ENCODE data around the gene TLN1. TPM values are rescaled to one million over a fixed set of nuclear protein-coding genes. Genes with fewer than 3 reads are reported as not detected.

The TLN1 gene
- total RNA-seq, 2 experiments from 2014 or later, result 448 to 450 TPM

DNA sequence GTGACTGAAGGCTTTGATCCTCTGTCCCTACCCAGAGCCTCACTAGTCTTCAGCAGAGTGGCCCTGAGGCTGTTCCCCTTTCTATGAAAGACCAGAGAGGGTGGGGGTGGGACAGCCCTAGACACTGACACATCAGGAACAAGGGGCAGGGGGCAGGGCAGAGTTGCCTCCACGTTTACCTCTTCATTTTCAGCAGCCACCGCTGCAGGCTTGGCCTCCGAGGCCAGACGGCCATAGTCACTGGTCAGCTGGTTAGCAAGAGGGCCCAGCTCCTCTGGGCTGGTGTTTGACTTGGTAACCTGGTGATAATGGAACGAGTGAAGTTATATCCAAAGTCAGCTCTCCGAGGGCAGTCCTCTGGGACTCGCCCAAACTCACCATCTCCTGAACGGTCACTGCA lies 26.6 kb downstream of the TLN1 start:
- Mint-ChIP-seq H3K9me3 (ENCODE audit: insufficient read depth) (no peaks in the 10 kb centered on the region), H3K4me1 (ENCODE audit: low read depth) (no peaks in the 10 kb centered on the region), H3K27me3 (ENCODE audit: low read depth) (no peaks in the 10 kb centered on the region), H3K36me3 (ENCODE audit: low read depth) (peaks cover 67% of the 10 kb centered on the region), H3K27ac (no peak overlapping the region), H3K4me3 (no peak overlapping the region)
- DNase-seq (no peak), ATAC-seq (no peak)
- ChIA-PET CTCF (interaction anchor here (1.5 to 5.2 kb wide), 2 partner anchors 10 to 102 kb away, joined by 4 to 39 read pairs; no protein-coding TSS in a partner anchor), POLR2A (interaction anchor here (1.3 kb wide), 1 partner anchor 58 kb away, joined by 3 read pairs; no protein-coding TSS in a partner anchor)

DNA sequence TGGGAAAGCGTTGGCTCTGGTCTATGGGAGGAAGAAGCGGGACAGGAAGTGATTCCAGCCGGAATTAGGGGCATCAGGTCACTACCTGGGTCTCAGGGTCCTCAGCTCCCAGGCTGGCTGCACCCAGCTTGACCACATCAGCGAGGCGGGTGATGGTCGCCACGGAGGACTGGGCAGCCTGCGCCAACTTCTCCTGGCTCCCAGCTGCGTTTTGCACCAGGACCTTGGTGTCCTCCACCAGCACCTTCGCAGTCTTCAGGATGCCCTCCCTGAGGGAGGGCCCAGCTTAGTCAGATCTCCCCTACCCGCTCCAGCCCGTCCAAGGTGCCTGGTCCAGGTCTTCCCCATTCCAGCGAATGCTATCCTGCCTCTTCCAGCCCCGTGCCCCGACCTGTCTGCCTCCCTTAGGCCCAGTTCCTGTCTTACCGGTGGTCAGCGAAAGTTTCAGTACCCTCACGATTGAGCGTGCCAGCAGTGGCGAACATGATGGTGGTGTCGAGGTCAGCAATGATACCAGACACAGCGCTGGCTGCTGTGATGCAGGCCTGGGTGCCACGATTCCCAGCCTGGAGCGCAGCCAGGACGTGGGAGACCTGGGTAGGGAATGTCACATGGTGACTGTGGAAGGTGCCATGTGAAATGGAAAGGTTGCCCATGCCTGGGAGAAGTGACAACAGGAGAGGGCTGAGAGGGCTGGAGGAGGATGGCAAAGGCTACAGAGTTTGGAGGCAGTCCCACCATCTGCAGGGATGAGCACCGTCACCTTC lies 27.9 kb downstream of the TLN1 start:
- CTCF ChIA-PET, result interaction anchor here (1.2 to 5.2 kb wide), 2 partner anchors 8 to 46 kb away, joined by 3 to 39 read pairs; partner anchors contain the start of gene CCDC107

DNA sequence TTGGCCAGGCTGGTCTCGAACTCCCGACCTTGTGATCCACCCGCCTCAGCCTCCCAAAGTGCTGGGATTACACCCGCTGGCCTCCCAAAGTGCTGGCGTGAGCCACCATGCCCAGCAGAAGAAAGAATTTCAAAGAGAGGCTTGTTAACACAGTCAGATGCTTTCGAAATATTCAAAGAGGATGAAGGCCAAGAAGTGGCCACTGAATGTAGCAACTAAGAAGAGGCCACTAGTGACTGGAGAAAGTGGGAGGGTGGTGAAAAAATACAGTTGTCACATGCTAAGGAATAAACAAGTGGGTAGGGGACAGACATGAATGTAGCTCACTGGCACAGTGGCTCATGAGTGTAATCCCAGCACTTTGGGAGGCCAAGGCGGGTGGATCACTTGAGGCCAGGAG lies 29.3 kb downstream of the TLN1 start:
- H3K27ac Mint-ChIP-seq, result no peak overlapping the region
- no peak overlapping the region for H3K4me3 Mint-ChIP-seq
- ChIA-PET CTCF (no interaction called here), POLR2A (interaction anchor here (0.6 to 1.2 kb wide), 2 partner anchors 8 to 109 kb away, joined by 3 to 4 read pairs; no protein-coding TSS in a partner anchor)
- H3K27me3 Mint-ChIP-seq (ENCODE audit: low read depth), result no peaks in the 10 kb centered on the region
- ATAC-seq (no peak), DNase-seq (no peak)
- peaks cover 47% of the 10 kb centered on the region for H3K36me3 Mint-ChIP-seq (ENCODE audit: low read depth)
- H3K9me3 Mint-ChIP-seq (ENCODE audit: insufficient read depth), result no peaks in the 10 kb centered on the region
- no peaks in the 10 kb centered on the region for H3K4me1 Mint-ChIP-seq (ENCODE audit: low read depth)

More for the DNA sequence above, 27.9 kb downstream of the TLN1 start:
- no peak for DNase-seq
- ATAC-seq, result no peak
- Mint-ChIP-seq H3K4me3 (no peak overlapping the region), H3K9me3 (ENCODE audit: insufficient read depth) (no peaks in the 10 kb centered on the region), H3K27me3 (ENCODE audit: low read depth) (no peaks in the 10 kb centered on the region), H3K36me3 (ENCODE audit: low read depth) (peaks cover 61% of the 10 kb centered on the region), H3K27ac (no peak overlapping the region), H3K4me1 (ENCODE audit: low read depth) (no peaks in the 10 kb centered on the region)
- POLR2A ChIA-PET, result interaction anchor here (0.8 kb wide), 1 partner anchor 800 kb away, joined by 3 read pairs; no protein-coding TSS in a partner anchor

DNA sequence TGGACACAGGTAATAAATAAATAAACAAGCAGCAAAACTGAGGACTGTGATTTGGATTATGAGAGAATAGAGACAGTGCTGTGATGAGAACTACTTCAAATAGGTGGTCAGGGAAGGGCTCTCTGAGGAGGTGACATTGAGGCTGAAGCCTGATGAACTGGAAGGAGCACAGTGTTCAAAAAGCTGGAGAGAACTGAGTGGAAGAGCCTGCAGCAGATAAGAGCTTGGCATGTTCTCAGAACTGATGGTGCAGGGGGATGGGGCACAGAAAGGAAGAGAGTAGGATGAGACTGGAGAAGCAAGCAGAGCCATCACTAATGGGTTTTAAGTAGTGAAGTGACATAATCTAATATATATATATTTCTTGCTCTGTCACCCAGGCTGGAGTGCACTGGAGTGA lies 31.1 kb downstream of the TLN1 start:
- peaks cover 30% of the 10 kb centered on the region for H3K36me3 Mint-ChIP-seq (ENCODE audit: low read depth)
- POLR2A ChIA-PET, result no interaction called here

DNA sequence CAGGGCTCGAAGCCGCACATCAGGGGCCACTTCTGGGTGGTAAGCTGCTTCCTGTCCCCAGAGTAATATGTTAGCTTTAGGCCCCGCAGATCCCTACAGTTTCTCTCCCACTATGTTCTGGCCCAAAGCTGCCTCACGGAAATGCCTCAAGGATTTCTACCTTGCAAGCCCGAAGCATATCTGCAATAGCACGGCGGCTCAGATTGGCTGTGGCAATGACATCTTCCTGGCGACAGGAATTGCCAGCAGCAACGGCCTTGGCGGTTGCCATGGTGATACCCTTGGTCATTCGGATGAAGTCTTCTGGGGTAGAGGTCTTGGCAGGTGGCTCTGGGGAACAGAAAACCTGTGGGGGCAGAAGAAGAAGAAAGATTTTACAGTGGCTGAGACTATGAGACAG lies 32.0 kb downstream of the TLN1 start:
- ChIA-PET CTCF (interaction anchor here (1.0 kb wide), 1 partner anchor 12 kb away, joined by 3 read pairs; no protein-coding TSS in a partner anchor), POLR2A (interaction anchor here (1.4 kb wide), 1 partner anchor 28 kb away, joined by 3 read pairs; no protein-coding TSS in a partner anchor)
- Mint-ChIP-seq H3K27me3 (ENCODE audit: low read depth) (no peaks in the 10 kb centered on the region), H3K27ac (no peak overlapping the region), H3K9me3 (ENCODE audit: insufficient read depth) (no peaks in the 10 kb centered on the region), H3K36me3 (ENCODE audit: low read depth) (peaks cover 28% of the 10 kb centered on the region), H3K4me3 (no peak overlapping the region), H3K4me1 (ENCODE audit: low read depth) (peaks cover 6% of the 10 kb centered on the region)
- no peak for DNase-seq
- ATAC-seq, result no peak

More for the DNA sequence above, 31.1 kb downstream of the TLN1 start:
- H3K4me3 Mint-ChIP-seq, result no peak overlapping the region
- no peaks in the 10 kb centered on the region for H3K9me3 Mint-ChIP-seq (ENCODE audit: insufficient read depth)
- DNase-seq, result no peak
- peaks cover 6% of the 10 kb centered on the region for H3K4me1 Mint-ChIP-seq (ENCODE audit: low read depth)
- no peaks in the 10 kb centered on the region for H3K27me3 Mint-ChIP-seq (ENCODE audit: low read depth)
- H3K27ac Mint-ChIP-seq, result no peak overlapping the region
- CTCF ChIA-PET, result interaction anchor here (1.2 to 1.7 kb wide), 2 partner anchors 10 to 37 kb away, joined by 3 read pairs; no protein-coding TSS in a partner anchor
- no peak for ATAC-seq

DNA sequence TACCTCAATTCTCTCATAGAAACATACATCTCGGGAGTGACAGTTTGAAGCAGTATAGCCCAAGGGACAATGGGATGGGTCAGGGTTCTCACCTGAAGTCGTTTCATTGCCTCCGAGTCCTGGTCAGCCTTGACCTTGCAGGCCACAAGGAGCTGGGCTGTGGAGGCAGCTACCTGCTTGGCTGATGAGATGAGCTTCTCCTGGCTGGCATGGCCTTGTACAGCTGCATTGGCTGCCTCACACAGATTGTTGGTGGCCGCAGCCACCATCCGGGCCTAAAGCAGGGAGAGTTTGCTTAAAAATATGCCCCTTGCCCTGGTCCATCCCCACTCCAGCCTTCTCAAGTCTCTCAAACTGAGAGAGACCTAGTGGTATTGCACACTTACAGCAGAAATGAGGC lies 33.8 kb downstream of the TLN1 start:
- no peaks in the 10 kb centered on the region for H3K9me3 Mint-ChIP-seq (ENCODE audit: insufficient read depth)
- H3K4me1 Mint-ChIP-seq (ENCODE audit: low read depth), result peaks cover 6% of the 10 kb centered on the region
- ATAC-seq, result no peak
- H3K27ac Mint-ChIP-seq, result no peak overlapping the region
- DNase-seq, result no peak
- H3K27me3 Mint-ChIP-seq (ENCODE audit: low read depth), result no peaks in the 10 kb centered on the region
- CTCF ChIA-PET, result interaction anchor here (1.0 to 7.1 kb wide), 9 partner anchors 10 to 93 kb away, joined by 3 to 209 read pairs (median 22); partner anchors contain the start of genes ARHGEF39, CCDC107, CREB3 and RMRP
- POLR2A ChIA-PET, result no interaction called here
- peaks cover 11% of the 10 kb centered on the region for H3K36me3 Mint-ChIP-seq (ENCODE audit: low read depth)
- H3K4me3 Mint-ChIP-seq, result no peak overlapping the region

DNA sequence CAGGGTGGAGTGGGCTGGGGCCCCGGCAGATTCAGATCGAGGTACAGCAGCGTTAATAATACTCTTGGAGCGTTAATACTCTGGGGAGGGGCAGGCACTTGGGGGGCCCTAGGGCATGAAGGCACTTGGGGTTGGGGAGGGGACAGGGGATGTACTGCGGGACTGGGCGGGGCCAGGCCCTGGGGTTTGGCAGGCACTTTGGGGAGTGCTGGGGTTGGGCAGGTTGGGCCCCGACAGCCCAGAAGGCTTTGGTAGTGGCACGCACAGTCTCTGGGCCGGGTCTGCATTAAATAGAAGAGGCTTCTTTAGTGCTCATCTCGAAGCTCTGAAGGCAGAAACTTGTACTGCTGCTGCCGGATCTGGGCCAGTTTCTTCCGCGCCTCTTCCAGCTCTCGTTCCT lies 34.5 kb downstream of the TLN1 start:
- H3K4me1 Mint-ChIP-seq (ENCODE audit: low read depth), result peaks cover 6% of the 10 kb centered on the region
- no peak overlapping the region for H3K4me3 Mint-ChIP-seq
- DNase-seq, result no peak
- peaks cover 5% of the 10 kb centered on the region for H3K36me3 Mint-ChIP-seq (ENCODE audit: low read depth)
- H3K9me3 Mint-ChIP-seq (ENCODE audit: insufficient read depth), result no peaks in the 10 kb centered on the region
- no peak for ATAC-seq
- no peaks in the 10 kb centered on the region for H3K27me3 Mint-ChIP-seq (ENCODE audit: low read depth)
- CTCF ChIA-PET, result interaction anchor here (0.9 to 7.1 kb wide), 19 partner anchors 9 to 205 kb away, joined by 3 to 209 read pairs (median 23); partner anchors contain the start of genes ARHGEF39, CCDC107, CD72 and CREB3
- no peak overlapping the region for H3K27ac Mint-ChIP-seq
- POLR2A ChIA-PET, result interaction anchor here (1.6 kb wide), 1 partner anchor 51 kb away, joined by 5 read pairs; no protein-coding TSS in a partner anchor

DNA sequence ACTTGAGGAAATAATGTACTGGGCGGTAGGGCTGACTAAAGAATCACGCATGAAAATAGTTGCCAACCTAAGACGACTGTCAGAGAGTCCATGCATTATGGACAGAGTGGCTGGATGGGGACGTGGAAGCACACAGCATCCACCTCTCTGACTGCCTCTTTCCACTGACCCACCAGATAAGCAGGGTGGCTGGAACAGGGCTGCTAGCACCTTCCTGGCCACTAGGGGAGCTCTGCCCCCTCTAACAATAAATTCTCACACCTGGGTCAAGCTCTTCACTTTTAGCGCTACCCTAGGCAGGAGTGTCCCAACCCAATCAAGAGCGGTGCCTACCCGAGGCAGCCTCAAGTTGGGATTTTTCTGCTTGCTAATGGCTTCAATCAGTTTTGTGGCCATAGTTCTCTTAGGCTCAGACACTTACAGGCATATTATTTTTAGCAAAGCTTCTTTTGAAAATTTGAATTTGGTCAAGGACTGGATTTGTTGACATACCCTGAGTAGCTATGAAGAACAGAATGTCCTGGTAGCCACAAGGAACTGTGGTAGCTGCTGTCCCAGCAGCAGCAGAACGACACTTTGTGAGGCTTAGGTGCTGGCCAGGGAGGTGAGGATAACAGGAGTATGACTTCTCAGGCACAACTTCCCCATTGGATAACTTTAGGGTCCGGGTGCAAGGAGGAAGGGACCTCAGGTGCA lies 35.3 kb downstream of the TLN1 start:
- ATAC-seq, result peak; percentile 93
- peak overlapping the region; percentile 52 for H3K27ac Mint-ChIP-seq
- no peaks in the 10 kb centered on the region for H3K27me3 Mint-ChIP-seq (ENCODE audit: low read depth)

DNA sequence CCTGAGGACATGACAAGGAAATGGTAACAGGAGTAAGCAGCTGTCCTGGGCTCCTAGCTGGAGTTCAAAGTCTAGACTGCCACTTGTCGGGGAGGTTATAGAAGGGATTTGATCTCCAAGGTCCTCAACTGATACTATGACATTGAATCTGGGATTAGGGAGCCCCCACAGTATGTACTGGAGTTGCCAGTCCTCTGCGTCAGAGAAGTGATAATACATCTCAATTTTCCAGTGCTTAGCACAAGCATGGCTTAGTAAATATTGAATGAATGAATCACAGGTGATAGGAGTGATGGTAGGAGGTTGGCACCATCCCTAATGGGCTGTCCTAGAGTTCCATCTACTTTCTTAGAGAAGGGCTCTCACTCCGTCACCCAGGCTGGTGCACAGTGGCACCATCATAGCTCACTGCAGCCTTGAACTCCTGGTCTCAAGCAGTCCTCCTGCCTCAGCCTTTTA lies 36.0 kb downstream of the TLN1 start:
- POLR2A ChIA-PET, result interaction anchor here (1.0 to 1.6 kb wide), 6 partner anchors 11 to 92 kb away, joined by 3 to 9 read pairs (median 4); partner anchors contain the start of genes CREB3 and TLN1
- Mint-ChIP-seq H3K9me3 (ENCODE audit: insufficient read depth) (no peaks in the 10 kb centered on the region), H3K27ac (peak overlapping the region; percentile 32), H3K27me3 (ENCODE audit: low read depth) (no peaks in the 10 kb centered on the region), H3K4me1 (ENCODE audit: low read depth) (peaks cover 16% of the 10 kb centered on the region), H3K36me3 (ENCODE audit: low read depth) (peaks cover 5% of the 10 kb centered on the region), H3K4me3 (no peak overlapping the region)
- CTCF ChIA-PET, result interaction anchor here (0.6 to 7.1 kb wide), 39 partner anchors 8 to 593 kb away, joined by 3 to 209 read pairs (median 8); partner anchors contain the start of genes ARHGEF39, CA9, CCDC107 and CD72
- ATAC-seq, result no peak
- DNase-seq, result no peak

More for the DNA sequence above, 35.3 kb downstream of the TLN1 start:
- POLR2A ChIA-PET, result interaction anchor here (1.0 to 1.6 kb wide), 6 partner anchors 12 to 93 kb away, joined by 3 to 9 read pairs (median 4); partner anchors contain the start of genes CREB3 and TLN1
- Mint-ChIP-seq H3K4me3 (no peak overlapping the region), H3K36me3 (ENCODE audit: low read depth) (peaks cover 5% of the 10 kb centered on the region), H3K9me3 (ENCODE audit: insufficient read depth) (no peaks in the 10 kb centered on the region), H3K4me1 (ENCODE audit: low read depth) (peaks cover 9% of the 10 kb centered on the region)
- CTCF ChIA-PET, result interaction anchor here (0.6 to 7.1 kb wide), 41 partner anchors 9 to 594 kb away, joined by 3 to 209 read pairs (median 7); partner anchors contain the start of genes ARHGEF39, CA9, CCDC107 and CD72
- DNase-seq, result peak; percentile 70

DNA sequence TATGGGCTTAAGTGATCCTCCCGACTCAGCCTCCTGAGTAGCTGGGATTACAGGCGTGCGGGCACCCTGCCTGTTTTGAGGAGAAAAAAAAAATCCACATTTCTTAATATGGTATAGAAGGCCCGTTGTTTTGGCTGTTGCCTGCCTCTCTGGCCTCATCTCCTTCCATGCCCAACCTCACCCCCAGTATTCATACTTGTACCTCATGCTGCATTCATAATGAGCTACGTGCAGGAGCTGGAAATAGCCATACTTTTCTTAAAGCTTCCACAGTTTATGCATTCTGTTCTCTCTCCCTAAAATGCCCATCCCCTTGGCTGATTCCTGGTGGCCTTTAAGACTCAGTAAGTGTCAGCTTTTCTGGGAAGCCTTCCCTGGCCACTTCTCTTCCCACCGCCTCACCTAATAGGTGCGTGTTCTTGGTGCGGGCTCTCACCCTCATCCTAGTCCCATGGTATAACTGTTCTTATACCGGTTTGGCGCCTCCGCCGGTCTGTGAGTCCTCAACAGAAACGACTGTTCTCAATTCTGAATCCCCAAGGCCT lies 40.2 kb downstream of the TLN1 start:
- peaks cover 5% of the 10 kb centered on the region for H3K36me3 Mint-ChIP-seq (ENCODE audit: low read depth)
- H3K4me1 Mint-ChIP-seq (ENCODE audit: low read depth), result peaks cover 37% of the 10 kb centered on the region
- ChIA-PET POLR2A (interaction anchor here (0.9 to 1.2 kb wide), 3 partner anchors 8 to 35 kb away, joined by 3 to 4 read pairs (median 3); no protein-coding TSS in a partner anchor), CTCF (interaction anchor here (1.1 to 3.0 kb wide), 5 partner anchors 34 to 88 kb away, joined by 5 to 11 read pairs (median 6); partner anchors contain the start of genes CCDC107 and RMRP)
- H3K4me3 Mint-ChIP-seq, result peak overlapping the region; percentile 45
- no peaks in the 10 kb centered on the region for H3K9me3 Mint-ChIP-seq (ENCODE audit: insufficient read depth)
- no peak for DNase-seq
- no peak overlapping the region for H3K27ac Mint-ChIP-seq
- no peaks in the 10 kb centered on the region for H3K27me3 Mint-ChIP-seq (ENCODE audit: low read depth)
- ATAC-seq, result no peak

DNA sequence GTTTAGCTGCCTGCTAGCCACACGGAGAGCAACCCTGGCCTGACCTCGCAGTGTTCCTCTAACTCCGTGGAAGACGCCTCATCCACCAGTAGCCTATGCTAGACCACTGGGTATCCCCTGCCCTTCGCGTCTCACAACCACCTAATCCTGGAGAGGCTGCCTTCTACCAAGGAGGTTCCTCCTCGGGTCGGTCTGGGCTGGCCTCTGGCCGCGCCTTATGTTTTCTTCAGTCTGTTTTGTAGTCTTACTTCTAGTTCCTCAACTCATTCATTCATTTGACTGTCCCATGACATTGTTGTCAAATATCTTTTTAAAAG lies 40.7 kb downstream of the TLN1 start:
- ChIA-PET POLR2A (interaction anchor here (0.9 to 1.2 kb wide), 3 partner anchors 33 to 42 kb away, joined by 3 to 4 read pairs (median 3); no protein-coding TSS in a partner anchor), CTCF (interaction anchor here (0.8 to 4.1 kb wide), 9 partner anchors 10 to 91 kb away, joined by 3 to 11 read pairs (median 6); partner anchors contain the start of genes CCDC107 and RMRP)
- Mint-ChIP-seq H3K36me3 (ENCODE audit: low read depth) (peaks cover 5% of the 10 kb centered on the region), H3K9me3 (ENCODE audit: insufficient read depth) (no peaks in the 10 kb centered on the region), H3K4me1 (ENCODE audit: low read depth) (peaks cover 35% of the 10 kb centered on the region), H3K4me3 (peak overlapping the region; percentile 77), H3K27me3 (ENCODE audit: low read depth) (no peaks in the 10 kb centered on the region), H3K27ac (peak overlapping the region; percentile 67)
- peak; percentile 38 for ATAC-seq
- DNase-seq, result no peak
